GM19023 (cell line): ENCODE measurements around the gene IMMP2L.

Experiments
- ATAC-seq: cut with Tn5 transposase; IDR thresholded peaks from one replicate; pipeline ENCODE4 v1.9.1; 2021; ENCODE audit warnings: mild to moderate bottlenecking, moderate library complexity; ENCODE audit not compliant: unreplicated experiment

IMMP2L gene

GRCh38 chr7:110897538-110897937 lies 664.8 kb downstream of the IMMP2L start:
- no peak for ATAC-seq

GRCh38 chr7:110894111-110894510 lies 668.2 kb downstream of the IMMP2L start:
- no peak for ATAC-seq

GRCh38 chr7:110891197-110891596 lies 671.1 kb downstream of the IMMP2L start:
- ATAC-seq = no peak

GRCh38 chr7:110890101-110890500 lies 672.2 kb downstream of the IMMP2L start:
- no peak for ATAC-seq

GRCh38 chr7:110889335-110889734 lies 673.0 kb downstream of the IMMP2L start:
- no peak for ATAC-seq

GRCh38 chr7:110888641-110889040 lies 673.7 kb downstream of the IMMP2L start:
- ATAC-seq = no peak

GRCh38 chr7:110885474-110885873 lies 676.8 kb downstream of the IMMP2L start:
- ATAC-seq = no peak

- no peak for ATAC-seq
Measured at GRCh38 chr7:110881721-110882120, 680.6 kb downstream of the IMMP2L start.

- no peak for ATAC-seq
Measured at GRCh38 chr7:110880971-110881370, 681.3 kb downstream of the IMMP2L start.

- no peak for ATAC-seq
Measured at GRCh38 chr7:110877016-110877415, 685.3 kb downstream of the IMMP2L start.

- no peak for ATAC-seq
Measured at GRCh38 chr7:110875346-110875745, 686.9 kb downstream of the IMMP2L start.

- ATAC-seq = no peak
Measured at GRCh38 chr7:110871856-110872255, 690.4 kb downstream of the IMMP2L start.

GRCh38 chr7:110870926-110871325 lies 691.4 kb downstream of the IMMP2L start:
- no peak for ATAC-seq

GRCh38 chr7:110868458-110868857 lies 693.8 kb downstream of the IMMP2L start:
- ATAC-seq = no peak

- no peak for ATAC-seq
Measured at GRCh38 chr7:110867771-110868170, 694.5 kb downstream of the IMMP2L start.

GRCh38 chr7:110863258-110863657 lies 699.0 kb downstream of the IMMP2L start:
- ATAC-seq = no peak

- no peak for ATAC-seq
Measured at GRCh38 chr7:110861163-110861562, 701.1 kb downstream of the IMMP2L start.

GRCh38 chr7:110857106-110857505 lies 705.2 kb downstream of the IMMP2L start:
- no peak for ATAC-seq

- ATAC-seq = no peak
Measured at GRCh38 chr7:110856704-110857103, 705.6 kb downstream of the IMMP2L start.

- no peak for ATAC-seq
Measured at GRCh38 chr7:110854651-110855050, 707.6 kb downstream of the IMMP2L start.

GRCh38 chr7:110854166-110854565 lies 708.1 kb downstream of the IMMP2L start:
- no peak for ATAC-seq

GRCh38 chr7:110853263-110853662 lies 709.0 kb downstream of the IMMP2L start:
- no peak for ATAC-seq

- ATAC-seq = no peak
Measured at GRCh38 chr7:110852156-110852940, 709.9 kb downstream of the IMMP2L start.
